ENCODE data around the gene CLEC2L. TPM values are rescaled to one million over a fixed set of nuclear protein-coding genes. Genes with fewer than 3 reads are reported as not detected.

The CLEC2L gene
- total and polyA plus RNA-seq, 10 donors: 0.11 TPM; not detected in 9

DNA sequence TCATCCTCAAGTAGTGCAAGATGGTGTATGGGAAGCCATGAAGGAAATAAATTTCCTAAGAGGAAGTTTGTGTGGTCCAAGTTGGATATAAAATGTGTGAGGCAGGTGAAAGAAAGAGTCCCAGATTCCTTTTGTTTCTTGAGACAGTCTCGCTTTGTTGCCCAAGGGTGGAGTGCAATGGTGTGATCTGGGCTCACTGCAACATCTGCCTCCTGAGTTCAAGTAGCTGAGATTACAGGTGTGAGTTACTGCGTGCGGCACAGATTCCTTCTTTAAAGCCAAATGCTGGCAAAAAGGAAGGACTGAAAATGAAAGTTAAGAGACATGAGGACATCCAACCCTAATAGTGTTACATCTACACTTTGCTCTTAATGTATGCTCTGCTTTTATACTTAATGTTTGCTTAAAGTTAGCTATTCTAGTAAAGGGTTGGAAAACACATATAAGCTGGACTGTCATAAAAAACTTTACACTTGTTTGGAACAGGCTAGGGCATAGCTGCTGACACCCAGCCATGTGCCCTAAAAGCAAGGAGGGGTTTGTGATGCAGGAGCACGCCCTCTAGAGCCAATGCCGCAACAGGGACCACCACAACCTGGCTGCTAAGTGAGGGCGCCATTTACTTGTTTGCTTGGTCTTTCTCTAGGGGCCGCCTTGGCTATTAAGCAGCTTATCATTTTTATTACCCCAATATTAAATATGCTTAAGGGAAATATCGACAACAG lies 34.5 kb downstream of the CLEC2L start:
- TF ChIP-seq, protein P1, sequence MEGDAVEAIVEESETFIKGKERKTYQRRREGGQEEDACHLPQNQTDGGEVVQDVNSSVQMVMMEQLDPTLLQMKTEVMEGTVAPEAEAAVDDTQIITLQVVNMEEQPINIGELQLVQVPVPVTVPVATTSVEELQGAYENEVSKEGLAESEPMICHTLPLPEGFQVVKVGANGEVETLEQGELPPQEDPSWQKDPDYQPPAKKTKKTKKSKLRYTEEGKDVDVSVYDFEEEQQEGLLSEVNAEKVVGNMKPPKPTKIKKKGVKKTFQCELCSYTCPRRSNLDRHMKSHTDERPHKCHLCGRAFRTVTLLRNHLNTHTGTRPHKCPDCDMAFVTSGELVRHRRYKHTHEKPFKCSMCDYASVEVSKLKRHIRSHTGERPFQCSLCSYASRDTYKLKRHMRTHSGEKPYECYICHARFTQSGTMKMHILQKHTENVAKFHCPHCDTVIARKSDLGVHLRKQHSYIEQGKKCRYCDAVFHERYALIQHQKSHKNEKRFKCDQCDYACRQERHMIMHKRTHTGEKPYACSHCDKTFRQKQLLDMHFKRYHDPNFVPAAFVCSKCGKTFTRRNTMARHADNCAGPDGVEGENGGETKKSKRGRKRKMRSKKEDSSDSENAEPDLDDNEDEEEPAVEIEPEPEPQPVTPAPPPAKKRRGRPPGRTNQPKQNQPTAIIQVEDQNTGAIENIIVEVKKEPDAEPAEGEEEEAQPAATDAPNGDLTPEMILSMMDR (IDR thresholded peaks at IDR 0.05 in 8 of 11, conservative IDR thresholded peaks at IDR 0.05 in 3 of 11): no peak
- TF ChIP-seq POLR2A (IDR thresholded peaks at IDR 0.05): no peak
- TF ChIP-seq POLR2AphosphoS5 (IDR thresholded peaks at IDR 0.05): no peak
- DNase-seq: peak; percentile 28
- WGBS, 5 donors: 81 to 92% (median 86%) methylated on average over 8 of the region's 8 CpGs
- Histone ChIP-seq H3K4me3 (no peak overlapping the region), H3K4me1 (peaks cover 0 to 3% (median 0%) of the 10 kb centered on the region in 6 donors), H3K9me3 (peaks cover 0 to 9% (median 0%) of the 10 kb centered on the region in 8 donors), H3K27me3 (replicated peaks in 1 of 7) (peaks cover 0 to 17% (median 0%) of the 10 kb centered on the region in 7 donors), H3K36me3 (peaks cover 0 to 12% (median 0%) of the 10 kb centered on the region in 6 donors), H3K27ac (no peak overlapping the region)
- intact Hi-C loops (cut with DNase I; ENCODE audit: low total_unique reads): no loop called here

DNA sequence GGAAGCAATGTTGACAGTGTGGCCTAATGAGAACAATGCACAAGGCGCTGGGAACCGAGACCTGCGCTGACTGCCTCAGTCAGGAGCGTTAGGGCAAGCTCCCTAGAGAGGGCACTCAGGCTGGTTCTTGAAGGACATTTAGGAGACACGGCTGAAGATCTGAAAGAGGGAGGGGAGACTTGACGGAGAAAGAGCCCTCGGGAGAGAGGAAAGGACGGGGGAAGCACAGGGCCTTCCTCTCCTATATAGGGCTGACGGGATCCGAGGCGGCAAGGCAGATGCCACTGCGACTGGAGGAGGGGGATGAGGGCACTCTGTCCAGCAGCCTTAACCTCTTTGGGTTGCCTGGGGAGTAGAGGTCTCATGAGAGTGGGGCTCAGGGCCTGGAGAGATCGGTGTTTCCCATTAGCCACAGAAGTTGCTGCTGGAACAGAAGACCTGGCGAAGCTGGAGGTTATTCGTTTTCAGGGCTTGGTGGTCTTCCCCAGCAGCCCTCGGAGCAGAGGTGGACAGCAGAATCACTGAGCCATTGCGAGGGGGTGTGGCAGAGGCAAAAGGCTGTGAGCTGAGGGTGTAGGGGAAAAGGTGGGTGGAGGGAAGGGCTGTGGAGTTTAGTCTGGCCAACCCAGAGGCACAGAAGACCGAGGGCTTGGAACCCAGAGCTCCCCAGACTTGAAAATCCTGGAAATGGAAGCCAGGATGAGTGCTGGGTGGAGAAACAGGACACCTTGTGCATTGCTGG lies 36.0 kb downstream of the CLEC2L start:
- peaks cover 0 to 17% (median 0%) of the 10 kb centered on the region in 7 donors for H3K27me3 ChIP-seq (replicated peaks in 1 of 7)
- TF ChIP-seq POLR2AphosphoS5 (IDR thresholded peaks at IDR 0.05) (no peak), POLR2A (IDR thresholded peaks at IDR 0.05) (no peak)
- TF ChIP-seq, protein P1 (IDR thresholded peaks at IDR 0.05 in 8 of 11, conservative IDR thresholded peaks at IDR 0.05 in 3 of 11): no peak
- peaks cover 0 to 20% (median 0%) of the 10 kb centered on the region in 6 donors for H3K36me3 ChIP-seq
- no peak overlapping the region for H3K27ac ChIP-seq
- H3K4me1 ChIP-seq: peaks cover 0 to 10% (median 0%) of the 10 kb centered on the region in 6 donors
- H3K9me3 ChIP-seq: peaks cover 0 to 9% (median 0%) of the 10 kb centered on the region in 8 donors
- DNase-seq: peak; percentile 25
- intact Hi-C loops (cut with DNase I; ENCODE audit: low total_unique reads): no loop called here
- WGBS, 5 donors: 86 to 89% (median 88%) methylated on average over 18 of the region's 18 CpGs
- no peak overlapping the region for H3K4me3 ChIP-seq

DNA sequence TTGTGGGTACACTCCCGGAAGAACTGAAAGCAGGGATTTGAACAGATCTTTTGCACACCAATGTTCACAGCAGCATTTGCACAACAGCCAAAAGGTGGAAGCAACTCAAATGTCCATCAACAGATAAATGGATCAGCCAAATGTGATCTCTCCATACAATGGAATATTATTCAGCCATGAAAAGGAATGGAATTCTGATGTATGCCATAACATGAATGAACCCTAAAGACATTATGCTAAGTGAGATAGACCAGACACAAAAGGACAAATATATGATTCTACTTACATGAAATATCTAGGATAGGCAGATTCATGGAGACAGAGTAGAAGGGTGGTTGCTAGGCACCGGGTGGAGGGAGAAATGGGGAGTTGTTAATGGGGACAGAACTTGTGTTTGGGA lies 36.7 kb downstream of the CLEC2L start:
- Histone ChIP-seq H3K4me3 (no peak overlapping the region), H3K27me3 (replicated peaks in 1 of 7) (peaks cover 0 to 17% (median 0%) of the 10 kb centered on the region in 7 donors), H3K36me3 (peaks cover 0 to 23% (median 0%) of the 10 kb centered on the region in 6 donors), H3K9me3 (peaks cover 0 to 9% (median 0%) of the 10 kb centered on the region in 8 donors), H3K27ac (no peak overlapping the region), H3K4me1 (peaks cover 0 to 10% (median 0%) of the 10 kb centered on the region in 6 donors)
- DNase-seq: no peak
- intact Hi-C loops (cut with DNase I; ENCODE audit: low total_unique reads): no loop called here
- TF ChIP-seq, protein P1 (IDR thresholded peaks at IDR 0.05 in 8 of 11, conservative IDR thresholded peaks at IDR 0.05 in 3 of 11): no peak
- TF ChIP-seq POLR2AphosphoS5 (IDR thresholded peaks at IDR 0.05) (no peak), POLR2A (IDR thresholded peaks at IDR 0.05) (no peak)
- WGBS, 5 donors: 97 to 99% (median 98%) methylated on average over 2 of the region's 2 CpGs

DNA sequence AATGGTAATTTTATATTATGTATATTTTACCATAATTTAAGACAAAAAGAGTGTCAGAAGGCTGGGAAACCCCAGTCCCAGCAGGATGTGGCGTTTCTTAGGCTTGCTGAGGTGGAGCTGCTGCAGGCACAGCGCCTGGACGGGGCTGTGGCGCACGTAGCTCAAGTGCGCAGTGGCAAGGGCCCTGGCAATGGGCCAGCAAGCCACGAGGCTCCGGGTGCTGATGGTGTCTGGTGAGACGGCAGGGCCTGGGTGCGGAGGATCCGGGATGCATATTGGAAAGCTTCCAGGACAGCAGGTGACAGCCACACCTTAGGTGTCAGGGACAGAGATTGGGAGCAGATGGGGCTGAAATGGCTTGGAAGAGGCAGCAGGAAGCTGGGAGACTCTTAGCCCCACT lies 37.2 kb downstream of the CLEC2L start:
- Histone ChIP-seq H3K27me3 (replicated peaks in 1 of 7) (peaks cover 0 to 17% (median 0%) of the 10 kb centered on the region in 7 donors), H3K4me1 (peaks cover 0 to 10% (median 0%) of the 10 kb centered on the region in 6 donors), H3K4me3 (no peak overlapping the region), H3K36me3 (peaks cover 0 to 23% (median 0%) of the 10 kb centered on the region in 6 donors), H3K27ac (no peak overlapping the region), H3K9me3 (peaks cover 0 to 9% (median 0%) of the 10 kb centered on the region in 8 donors)
- peak; percentile 61 for DNase-seq
- TF ChIP-seq, protein P1 (IDR thresholded peaks at IDR 0.05 in 8 of 11, conservative IDR thresholded peaks at IDR 0.05 in 3 of 11): no peak
- TF ChIP-seq POLR2A (IDR thresholded peaks at IDR 0.05) (no peak), POLR2AphosphoS5 (IDR thresholded peaks at IDR 0.05) (peak; percentile 25 to 68 (median 31))
- intact Hi-C loops (cut with DNase I; ENCODE audit: low total_unique reads): no loop called here
- 86 to 95% (median 92%) methylated on average over 11 of the region's 11 CpGs for WGBS, 5 donors
